Measurements from ENCODE around the gene RGS6.

DNA sequence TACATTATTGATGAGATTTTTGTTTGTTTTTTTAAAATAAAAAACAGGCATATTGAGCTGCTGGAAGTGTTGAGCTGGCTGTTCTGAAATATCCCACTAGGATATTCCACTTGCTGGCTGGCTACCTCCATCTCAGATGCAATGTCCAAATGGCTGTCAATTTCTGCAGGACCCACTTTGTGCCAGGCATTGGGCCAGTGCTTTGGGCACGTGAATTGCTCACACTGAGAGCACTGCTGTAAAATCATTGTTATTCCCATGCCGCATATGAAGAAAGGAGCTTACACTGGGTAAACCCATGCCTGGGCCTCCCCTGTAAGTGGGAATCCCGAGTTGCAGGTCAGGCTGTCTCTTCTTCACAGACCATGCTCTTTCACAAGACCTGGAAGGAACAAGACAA lies 56.7 kb downstream of the RGS6 start:
- TF ChIP-seq, protein P1, sequence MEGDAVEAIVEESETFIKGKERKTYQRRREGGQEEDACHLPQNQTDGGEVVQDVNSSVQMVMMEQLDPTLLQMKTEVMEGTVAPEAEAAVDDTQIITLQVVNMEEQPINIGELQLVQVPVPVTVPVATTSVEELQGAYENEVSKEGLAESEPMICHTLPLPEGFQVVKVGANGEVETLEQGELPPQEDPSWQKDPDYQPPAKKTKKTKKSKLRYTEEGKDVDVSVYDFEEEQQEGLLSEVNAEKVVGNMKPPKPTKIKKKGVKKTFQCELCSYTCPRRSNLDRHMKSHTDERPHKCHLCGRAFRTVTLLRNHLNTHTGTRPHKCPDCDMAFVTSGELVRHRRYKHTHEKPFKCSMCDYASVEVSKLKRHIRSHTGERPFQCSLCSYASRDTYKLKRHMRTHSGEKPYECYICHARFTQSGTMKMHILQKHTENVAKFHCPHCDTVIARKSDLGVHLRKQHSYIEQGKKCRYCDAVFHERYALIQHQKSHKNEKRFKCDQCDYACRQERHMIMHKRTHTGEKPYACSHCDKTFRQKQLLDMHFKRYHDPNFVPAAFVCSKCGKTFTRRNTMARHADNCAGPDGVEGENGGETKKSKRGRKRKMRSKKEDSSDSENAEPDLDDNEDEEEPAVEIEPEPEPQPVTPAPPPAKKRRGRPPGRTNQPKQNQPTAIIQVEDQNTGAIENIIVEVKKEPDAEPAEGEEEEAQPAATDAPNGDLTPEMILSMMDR (IDR thresholded peaks at IDR 0.05): no peak
- no peak for TF ChIP-seq EP300 (IDR thresholded peaks at IDR 0.05)
